GM19438 (cell line): Measurements from ENCODE around the gene ZNF423.

Source experiments
- ATAC-seq: cut with Tn5 transposase; IDR thresholded peaks from one replicate; pipeline ENCODE4 v1.9.1; 2021; ENCODE audit warnings: low read depth; ENCODE audit not compliant: unreplicated experiment

The ZNF423 gene

GRCh38 chr16:49738001-49738400, 117.9 kb downstream of the ZNF423 start:
- ATAC-seq = no peak

GRCh38 chr16:49737541-49737940, 118.4 kb downstream of the ZNF423 start:
- no peak for ATAC-seq

- no peak for ATAC-seq
Measured at GRCh38 chr16:49734331-49734730, 121.6 kb downstream of the ZNF423 start.

GRCh38 chr16:49733313-49734009, 122.5 kb downstream of the ZNF423 start:
- no peak for ATAC-seq

- no peak for ATAC-seq
Measured at GRCh38 chr16:49731911-49732310, 124.0 kb downstream of the ZNF423 start.

GRCh38 chr16:49730772-49731171, 125.1 kb downstream of the ZNF423 start:
- no peak for ATAC-seq

GRCh38 chr16:49727611-49728010, 128.3 kb downstream of the ZNF423 start:
- ATAC-seq = no peak

GRCh38 chr16:49726155-49726554, 129.8 kb downstream of the ZNF423 start:
- ATAC-seq = no peak

- no peak for ATAC-seq
Measured at GRCh38 chr16:49725651-49726050, 130.3 kb downstream of the ZNF423 start.

GRCh38 chr16:49724774-49725173, 131.1 kb downstream of the ZNF423 start:
- no peak for ATAC-seq

GRCh38 chr16:49723310-49723709, 132.6 kb downstream of the ZNF423 start:
- ATAC-seq = no peak

GRCh38 chr16:49720225-49720624, 135.7 kb downstream of the ZNF423 start:
- no peak for ATAC-seq

GRCh38 chr16:49717689-49718088, 138.2 kb downstream of the ZNF423 start:
- ATAC-seq = no peak

GRCh38 chr16:49716339-49716934, 139.5 kb downstream of the ZNF423 start:
- no peak for ATAC-seq

- no peak for ATAC-seq
Measured at GRCh38 chr16:49713770-49714169, 142.1 kb downstream of the ZNF423 start.

- no peak for ATAC-seq
Measured at GRCh38 chr16:49712542-49712941, 143.4 kb downstream of the ZNF423 start.

- no peak for ATAC-seq
Measured at GRCh38 chr16:49712106-49712505, 143.8 kb downstream of the ZNF423 start.

GRCh38 chr16:49709057-49709456, 146.9 kb downstream of the ZNF423 start:
- ATAC-seq = no peak

- ATAC-seq = no peak
Measured at GRCh38 chr16:49708491-49708890, 147.4 kb downstream of the ZNF423 start.

GRCh38 chr16:49706620-49707355, 149.1 kb downstream of the ZNF423 start:
- ATAC-seq = no peak

- ATAC-seq = no peak
Measured at GRCh38 chr16:49704586-49705155, 151.2 kb downstream of the ZNF423 start.
